Ovary (tissue), 3 donors: ENCODE measurements around the gene ROBO2.

Experiments used
- CTCF ChIP-seq, 3 donors: fragments of 450-650 bp in 2 of 3; fragments of 200-600 bp in 1 of 3; IDR thresholded peaks; one replicate each; pipeline versions ENCODE4 v1.5.1 to v1.8.0; 2016 to 2022; ENCODE audit warnings: antibody characterized with exemption in 3 of 3, mild to moderate bottlenecking in 1 of 3
- EP300 ChIP-seq: sonication (generic); formaldehyde crosslinking; IDR thresholded peaks from one replicate; pipeline ENCODE4 v1.6.1; 2017; ENCODE audit warnings: antibody characterized with exemption
- POLR2A ChIP-seq: fragments of 450-650 bp; IDR thresholded peaks from one replicate; pipeline ENCODE4 v1.6.1; 2017; ENCODE audit warnings: antibody characterized with exemption, mild to moderate bottlenecking, moderate library complexity
- donor health status: DM: no; HTN: no; CAD: no.

- TF ChIP-seq CTCF (IDR thresholded peaks at IDR 0.05), result no peak
- TF ChIP-seq POLR2A, result no peak
- no peak for TF ChIP-seq EP300
These were observed 32.3 kb downstream of the ROBO2 start for GRCh38 chr3:77072232-77072631.
